Measurements from ENCODE around the gene MIF.

DNA sequence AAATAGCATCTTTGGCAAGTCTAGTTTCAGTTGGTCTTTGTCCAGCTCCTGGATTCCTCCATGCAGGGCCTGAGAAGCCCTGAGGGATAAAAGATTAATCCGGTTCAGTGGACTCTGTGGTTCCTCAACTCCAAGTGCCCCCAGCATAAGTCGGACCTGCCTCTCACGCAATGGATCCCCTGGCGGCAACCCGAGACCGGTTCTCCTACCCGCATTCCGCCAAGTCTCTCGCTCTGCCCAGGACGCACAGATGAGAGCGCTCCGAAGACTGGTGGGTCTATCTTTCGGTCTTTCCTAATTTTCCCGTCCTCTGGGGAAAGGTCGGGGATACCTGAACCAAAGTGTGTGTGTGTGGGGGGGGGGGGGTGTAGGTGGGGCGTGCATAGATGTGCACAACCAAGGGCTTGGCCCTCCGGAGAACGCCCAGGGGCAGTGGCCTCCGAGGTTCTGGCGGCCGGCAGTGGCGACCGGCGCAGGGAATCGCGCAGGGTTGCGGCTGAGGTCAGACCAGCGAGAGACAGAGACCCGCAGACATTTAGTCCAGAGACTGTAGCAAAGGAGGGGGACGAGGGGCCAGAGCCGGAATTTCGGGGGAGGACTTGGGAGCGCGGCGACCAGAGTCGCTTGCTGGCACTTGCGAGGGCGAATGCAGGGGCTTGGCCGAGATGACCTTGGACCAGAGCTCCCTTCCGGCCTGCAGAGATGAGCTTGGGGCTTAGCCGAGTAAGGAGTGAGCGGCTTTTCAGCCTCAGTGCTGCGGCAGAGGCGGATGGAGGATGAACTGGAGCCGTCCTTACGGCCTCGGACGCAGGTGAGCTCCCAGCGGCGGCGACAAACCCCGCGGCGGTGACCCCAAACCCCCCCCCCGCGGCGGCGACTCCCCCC, 37.2 kb upstream of the MIF start:
- TF ChIP-seq CTCF (IDR thresholded peaks at IDR 0.05), result peak in 1 of 7 experiments; percentile 10
- TF ChIP-seq POLR2A (IDR thresholded peaks at IDR 0.05), result no peak

All from stomach (tissue), 4 donors.